MCF 10A (cell line): ENCODE results near the gene DHX57. TPM values are rescaled to one million over a fixed set of nuclear protein-coding genes. Genes with fewer than 3 reads are reported as not detected.

Experiments
- Bru-seq: library from RNA; stranded (reverse); fragments of 400-500 nt; gene quantifications from one replicate; lab custom pipeline; 2021; lab: Mats Ljungman, UMichigan
- BruChase-seq, 2 experiments: library from RNA; stranded (reverse); fragments of 400-500 nt; gene quantifications; one replicate each; lab custom pipeline; 2021; lab: Mats Ljungman, UMichigan
- BruUV-seq: library from RNA; stranded (reverse); fragments of 400-500 nt; replicated peaks from 2 replicates; lab custom pipeline; 2021; lab: Mats Ljungman, UMichigan
- CTCF ChIA-PET: fragments of 300-600 bp; sonication (Branson Sonifier 250); formaldehyde crosslinking; extraction: SDS; loops from one replicate; lab custom pipeline; 2021; ENCODE audit warnings: antibody characterized with exemption, inconsistent platforms; lab: Yijun Ruan, JAX
- POLR2A ChIA-PET: fragments of 300-600, 350-650 bp; sonication (Branson Sonifier 250); formaldehyde crosslinking; extraction: SDS; loops from one replicate; lab custom pipeline; 2020; ENCODE audit warnings: antibody characterized with exemption, inconsistent platforms; lab: Yijun Ruan, JAX
- DNase-seq: peaks from one replicate; pipeline ENCODE4 v3.0.0-alpha.2; 2018; ENCODE audit not compliant: unreplicated experiment
- H3K27ac Mint-ChIP-seq: one replicate; pipeline ENCODE4 v1.8.0; 2022; ENCODE audit warnings: mild to moderate bottlenecking, low read depth, mixed read lengths; ENCODE audit not compliant: unreplicated experiment
- H3K27me3 Mint-ChIP-seq: one replicate; pipeline ENCODE4 v1.8.0; 2022; ENCODE audit warnings: mixed read lengths; ENCODE audit not compliant: insufficient read depth, unreplicated experiment
- H3K36me3 Mint-ChIP-seq: one replicate; pipeline ENCODE4 v1.8.0; 2022; ENCODE audit warnings: mild to moderate bottlenecking, moderate library complexity, mixed read lengths; ENCODE audit not compliant: insufficient read depth, unreplicated experiment
- H3K4me1 Mint-ChIP-seq: one replicate; pipeline ENCODE4 v1.8.0; 2022; ENCODE audit warnings: mixed read lengths; ENCODE audit not compliant: insufficient read depth, unreplicated experiment
- H3K4me3 Mint-ChIP-seq: one replicate; pipeline ENCODE4 v1.8.0; 2022; ENCODE audit warnings: mild to moderate bottlenecking, moderate library complexity, mixed read lengths; ENCODE audit not compliant: unreplicated experiment
- H3K9me3 Mint-ChIP-seq: one replicate; pipeline ENCODE4 v1.8.0; 2022; ENCODE audit warnings: mixed read lengths; ENCODE audit not compliant: unreplicated experiment
- CTCF ChIP-seq: fragments of 200-600 bp; IDR thresholded peaks from one replicate; pipeline ENCODE4 v1.8.0; 2022; ENCODE audit warnings: antibody characterized with exemption, mild to moderate bottlenecking; ENCODE audit not compliant: unreplicated experiment
- intact Hi-C: fragments of 100-400 bp; cut with micrococcal nuclease; formaldehyde crosslinking; loops from 2 replicates; pipeline ENCODE4 v1.14.1; 2022
- long read RNA-seq: library from polyadenylated mRNA; stranded (forward); transcript quantifications from one replicate; pipeline ENCODE4 v2.0.0, GENCODE V29; 2022
- total RNA-seq: library from RNA; stranded (reverse); gene quantifications from 2 replicates; pipeline ENCODE4 v1.2.3, GENCODE V29; 2022

Gene DHX57
- 17.9 and 21.3 TPM in 2 replicates for total RNA-seq
- percentile 69 among the genes with signal in this experiment for Bru-seq, nascent RNA
- BruChase-seq, experiment 1, labeled RNA remaining after a 6-hour chase = percentile 63 among the genes with signal in this experiment
- percentile 68 among the genes with signal in this experiment for BruChase-seq, experiment 2, labeled RNA remaining after a 2-hour chase
- long read RNA-seq, full-length matches to known transcripts = 2 of 8 reads
- long read RNA-seq, partial matches to known transcripts = 4 of 8 reads
- long read RNA-seq, other reads (novel, unspliced or antisense) = 2 of 8 reads

GRCh38 chr2:38875576-38876367, at the start of gene DHX57, which contains the start of gene MORN2:
TSS of gene DHX57 (minus strand) at chr2:38875934. CDS start at chr2:38868405, 7,529 bp downstream.
TSS of gene MORN2 (plus strand) at chr2:38875976.
- no peak for TF ChIP-seq CTCF
- BruUV-seq = no TSS peak
- POLR2A ChIA-PET = interaction anchor here (0.5 to 1.9 kb wide), 14 partner anchors 10 to 648 kb away, joined by 3 to 11 read pairs (median 4); partner anchors contain the start of genes ARHGEF33 and SRSF7
- Mint-ChIP-seq H3K4me1 (peaks cover 6% of the 10 kb centered on the region), H3K9me3 (peaks cover 8% of the 10 kb centered on the region), H3K27me3 (no peaks in the 10 kb centered on the region), H3K27ac (peak within 1 kb of the TSS; percentile 89), H3K4me3 (peak within 1 kb of the TSS; percentile 91), H3K36me3 (no peaks in the 10 kb centered on the region)
- CTCF ChIA-PET = interaction anchor here (0.6 to 1.7 kb wide), 2 partner anchors 12 to 72 kb away, joined by 5 to 13 read pairs; no protein-coding TSS in a partner anchor
- DNase-seq = peak; percentile 82
- intact Hi-C loops = no loop called here

GRCh38 chr2:38922902-38923301, 47.2 kb upstream of the DHX57 start:
- no peaks in the 10 kb centered on the region for H3K27me3 Mint-ChIP-seq
- H3K36me3 Mint-ChIP-seq = no peaks in the 10 kb centered on the region
- no peak for DNase-seq
- no peaks in the 10 kb centered on the region for H3K4me1 Mint-ChIP-seq
- no peak overlapping the region for H3K4me3 Mint-ChIP-seq
- intact Hi-C loops = no loop called here
- CTCF ChIA-PET = interaction anchor here (0.5 kb wide), 1 partner anchor 648 kb away, joined by 3 read pairs; no protein-coding TSS in a partner anchor
- no peaks in the 10 kb centered on the region for H3K9me3 Mint-ChIP-seq
- POLR2A ChIA-PET = interaction anchor here (0.6 kb wide), 1 partner anchor 47 kb away, joined by 5 read pairs; the partner anchor contains the start of genes DHX57 and MORN2
- no peak for TF ChIP-seq CTCF
- no peak overlapping the region for H3K27ac Mint-ChIP-seq
- no TSS peak for BruUV-seq

GRCh38 chr2:38922389-38922788, 46.7 kb upstream of the DHX57 start:
- TF ChIP-seq CTCF = no peak
- no TSS peak for BruUV-seq
- no peaks in the 10 kb centered on the region for H3K36me3 Mint-ChIP-seq
- intact Hi-C loops = no loop called here
- DNase-seq = no peak
- H3K4me1 Mint-ChIP-seq = no peaks in the 10 kb centered on the region
- H3K9me3 Mint-ChIP-seq = no peaks in the 10 kb centered on the region
- CTCF ChIA-PET = interaction anchor here (0.5 to 2.4 kb wide), 3 partner anchors 25 to 649 kb away, joined by 3 to 8 read pairs (median 3); no protein-coding TSS in a partner anchor
- no peak overlapping the region for H3K27ac Mint-ChIP-seq
- H3K27me3 Mint-ChIP-seq = no peaks in the 10 kb centered on the region
- H3K4me3 Mint-ChIP-seq = no peak overlapping the region
- POLR2A ChIA-PET = interaction anchor here (0.6 kb wide), 1 partner anchor 46 kb away, joined by 5 read pairs; the partner anchor contains the start of genes DHX57 and MORN2
